Upper lobe of right lung (tissue), 1 donor: ENCODE measurements around the gene CCSAP. TPM values are rescaled to one million over a fixed set of nuclear protein-coding genes. Genes with fewer than 3 reads are reported as not detected.

ENCODE experiments used
- ATAC-seq: fragments of 200-7000 bp; cut with Tn5 transposase; one replicate; pipeline ENCODE4 v1.9.1; 2020; ENCODE audit warnings: mild to moderate bottlenecking, moderate library complexity
- DNase-seq: peaks from one replicate; pipeline ENCODE4 v3.0.0-alpha.2; 2020
- H3K27ac ChIP-seq: fragments of 200-600 bp; one replicate; pipeline ENCODE4 v1.8.0; 2022
- H3K27me3 ChIP-seq: fragments of 200-600 bp; one replicate; pipeline ENCODE4 v1.8.0; 2022; ENCODE audit warnings: mild to moderate bottlenecking
- H3K36me3 ChIP-seq: fragments of 200-600 bp; one replicate; pipeline ENCODE4 v1.8.0; 2022
- H3K4me1 ChIP-seq: fragments of 200-600 bp; one replicate; pipeline ENCODE4 v1.8.0; 2022
- H3K4me3 ChIP-seq: fragments of 200-600 bp; one replicate; pipeline ENCODE4 v1.8.0; 2022; ENCODE audit warnings: mild to moderate bottlenecking
- H3K9me3 ChIP-seq: fragments of 200-600 bp; one replicate; pipeline ENCODE4 v1.8.0; 2022
- CTCF ChIP-seq: fragments of 200-600 bp; IDR thresholded peaks from one replicate; pipeline ENCODE4 v1.8.0; 2022; ENCODE audit warnings: antibody characterized with exemption
- intact Hi-C: fragments of 100-400 bp; cut with DNase I; formaldehyde crosslinking; loops from one replicate; pipeline ENCODE4 v1.11.0; 2022
- total RNA-seq: library from RNA; stranded (reverse); fragmentation: NEBNext Ultra II Directional; extraction: Animal tissue kit (Norgen Biotek cat#: 25700); gene quantifications from one replicate; pipeline ENCODE4 v1.2.1, GENCODE V29; 2021
- donor health status: DM: no; HTN: yes; CAD: no; lungs with severe emphysema.

The CCSAP gene
- total RNA-seq, 1 donor from 2014 or later = 9.1 TPM

DNA sequence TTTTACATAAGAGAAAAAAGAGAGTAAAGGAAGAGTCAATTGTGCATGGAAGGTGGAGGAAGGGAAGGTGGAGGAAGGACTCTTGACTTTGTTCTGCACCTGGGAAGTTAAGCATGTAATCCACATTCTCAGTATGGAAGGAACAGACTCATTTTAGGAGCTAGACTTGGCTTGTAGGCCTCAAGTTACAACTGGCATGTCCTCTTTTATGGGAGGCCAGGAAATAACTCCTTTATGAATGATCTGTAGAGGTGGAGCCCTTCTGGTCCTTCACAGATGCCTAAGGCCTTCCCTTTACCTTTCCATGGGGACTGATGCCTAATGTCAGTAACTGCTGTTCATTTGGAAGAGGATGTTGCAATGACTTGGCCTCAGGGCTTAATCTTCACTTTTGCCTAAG is 29.4 kb upstream of the CCSAP start:
- H3K36me3 ChIP-seq = no peaks in the 10 kb centered on the region
- no peak for TF ChIP-seq CTCF
- DNase-seq (no peak), ATAC-seq (no peak)
- no peak overlapping the region for H3K4me3 ChIP-seq
- H3K9me3 ChIP-seq = no peaks in the 10 kb centered on the region
- H3K27ac ChIP-seq = no peak overlapping the region
- intact Hi-C loops = no loop called here
- no peaks in the 10 kb centered on the region for H3K4me1 ChIP-seq
- H3K27me3 ChIP-seq = no peaks in the 10 kb centered on the region

DNA sequence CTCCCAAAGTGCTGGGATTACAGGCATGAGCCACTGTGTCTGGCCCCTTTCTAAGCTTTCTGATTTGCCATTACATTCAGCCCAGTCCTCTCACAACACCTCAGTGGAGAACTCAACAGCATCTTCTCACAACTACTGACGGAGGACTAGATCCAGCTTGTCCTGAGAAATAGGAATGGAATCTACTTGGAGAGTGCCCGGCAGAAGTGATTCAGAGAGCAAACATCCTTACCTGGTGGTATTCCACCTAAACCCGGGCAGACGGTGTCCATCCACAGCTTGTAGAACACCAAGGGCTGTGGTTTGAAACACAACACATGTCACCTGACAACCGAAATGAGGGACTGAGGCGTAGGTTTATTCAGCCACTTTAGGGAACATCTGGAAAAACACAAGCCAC is 28.8 kb upstream of the CCSAP start:
- Histone ChIP-seq H3K9me3 (no peaks in the 10 kb centered on the region), H3K27me3 (no peaks in the 10 kb centered on the region), H3K4me1 (no peaks in the 10 kb centered on the region), H3K4me3 (no peak overlapping the region), H3K36me3 (no peaks in the 10 kb centered on the region), H3K27ac (no peak overlapping the region)
- ATAC-seq = no peak
- no peak for TF ChIP-seq CTCF
- DNase-seq = no peak
- intact Hi-C loops = no loop called here

DNA sequence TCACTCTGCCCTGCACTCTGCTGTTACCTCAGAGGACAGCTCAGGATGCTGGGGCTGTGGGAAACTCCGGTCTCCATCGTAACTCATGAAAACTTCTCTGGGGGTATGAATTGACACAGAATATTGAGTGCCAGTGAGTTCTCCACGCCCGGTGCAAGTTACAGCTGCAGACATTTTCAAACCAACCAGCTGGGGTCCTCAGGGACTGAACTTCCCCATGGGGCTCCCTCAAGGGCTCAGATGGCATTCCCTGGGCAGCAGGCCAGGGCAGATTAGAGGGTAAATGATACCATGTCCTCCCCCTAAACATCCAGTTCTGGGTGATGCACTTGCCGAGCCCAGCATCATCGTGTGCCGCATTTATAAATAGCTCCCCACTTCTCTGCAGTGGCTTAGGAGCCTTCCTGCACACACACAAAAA is 27.8 kb upstream of the CCSAP start:
- ATAC-seq = no peak
- no peak overlapping the region for H3K27ac ChIP-seq
- no peak for DNase-seq
- no peaks in the 10 kb centered on the region for H3K9me3 ChIP-seq
- no peaks in the 10 kb centered on the region for H3K4me1 ChIP-seq
- no peaks in the 10 kb centered on the region for H3K27me3 ChIP-seq
- TF ChIP-seq CTCF = no peak
- intact Hi-C loops = no loop called here
- H3K4me3 ChIP-seq = no peak overlapping the region
- no peaks in the 10 kb centered on the region for H3K36me3 ChIP-seq

DNA sequence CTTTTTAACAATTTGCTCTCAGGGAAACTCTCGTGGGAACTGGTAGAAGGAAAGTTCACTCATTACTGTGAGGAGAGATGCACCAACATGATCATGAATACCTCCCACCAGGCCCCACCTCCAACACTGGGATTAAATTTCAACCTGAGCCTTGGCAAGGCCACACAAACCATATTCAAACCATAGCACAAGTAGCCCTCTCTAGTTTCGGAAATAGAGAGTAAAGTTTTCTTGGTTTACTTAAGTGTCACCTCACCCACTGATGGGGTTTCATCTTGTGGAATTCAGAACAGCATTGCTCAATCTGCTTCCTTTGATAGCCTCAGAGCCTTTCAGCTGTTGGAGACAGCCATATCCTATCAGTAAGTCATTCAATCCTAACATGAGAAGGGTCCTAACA is 25.5 kb upstream of the CCSAP start:
- DNase-seq (no peak), ATAC-seq (no peak)
- Histone ChIP-seq H3K4me3 (no peak overlapping the region), H3K4me1 (no peaks in the 10 kb centered on the region), H3K27me3 (no peaks in the 10 kb centered on the region), H3K9me3 (no peaks in the 10 kb centered on the region), H3K36me3 (no peaks in the 10 kb centered on the region), H3K27ac (no peak overlapping the region)
- no peak for TF ChIP-seq CTCF
- intact Hi-C loops = no loop called here

DNA sequence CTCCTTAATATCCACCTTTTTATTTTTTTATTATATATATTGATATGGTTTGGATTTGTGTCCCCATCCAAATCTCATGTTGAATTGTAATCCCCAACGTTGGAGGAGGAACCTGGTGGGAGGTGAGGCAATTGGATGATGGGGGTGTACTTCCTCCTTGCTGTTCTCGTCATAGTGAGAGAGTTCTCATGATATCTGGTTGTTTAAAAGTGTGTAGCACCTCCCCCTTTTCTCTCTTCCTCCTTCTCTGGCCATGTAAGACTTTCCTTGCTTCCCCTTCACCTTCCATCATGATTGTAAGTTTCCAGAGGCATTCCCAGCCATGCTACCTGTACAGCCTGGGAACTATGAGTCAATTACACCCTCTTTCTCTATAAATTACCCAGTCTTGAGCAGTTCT is 22.7 kb upstream of the CCSAP start:
- Histone ChIP-seq H3K4me3 (no peak overlapping the region), H3K27ac (no peak overlapping the region), H3K4me1 (no peaks in the 10 kb centered on the region), H3K9me3 (no peaks in the 10 kb centered on the region), H3K36me3 (no peaks in the 10 kb centered on the region), H3K27me3 (peaks cover 20% of the 10 kb centered on the region)
- DNase-seq = no peak
- peak; percentile 60 for ATAC-seq
- intact Hi-C loops = no loop called here
- TF ChIP-seq CTCF = no peak
